IMR-90 (cell line): ENCODE data around the gene RANBP10. TPM values are rescaled to one million over a fixed set of nuclear protein-coding genes. Genes with fewer than 3 reads are reported as not detected.

Experiments used
- microRNA-seq, 2 experiments: library from miRNA; stranded (forward) in 1 of 2; unstranded in 1 of 2; fragments of 10-50 nt in 1 of 2; fragments of <30 nt in 1 of 2; gene quantifications in 1 of 2; microRNA quantifications in 1 of 2; one replicate each; pipeline versions ENCODE3 to v1.1.0; 2013 to 2020; ENCODE audit not compliant: insufficient read depth in 1 of 2, insufficient read length in 1 of 2, unreplicated experiment in 1 of 2
- polyA plus RNA-seq, 3 experiments: library from polyadenylated mRNA; depleted of rRNA; stranded (reverse); fragments of >200 nt; gene quantifications; 2 replicates each; pipeline ENCODE4 v1.2.3, GENCODE V29; 2012; ENCODE audit warnings: low replicate concordance in 1 of 3
- small RNA-seq, 5 experiments: library from RNA; depleted of rRNA; stranded (forward); fragments of <200 nt; gene quantifications; one replicate each; pipeline ENCODE3, GENCODE V24; 2012
- total RNA-seq: library from RNA; depleted of rRNA; stranded (reverse); fragments of >200 nt; gene quantifications from 2 replicates; pipeline ENCODE4 v1.2.3, GENCODE V29; 2012; rRNA removed

RANBP10 gene
- total and polyA plus RNA-seq, 2 of the 4 experiments (the other 2 are of a cell fraction), result 2.7 to 12.1 TPM

Small RNAs within 50 kb of the gene (microRNA-seq; reads per million reads assigned to microRNA genes)
- gene AC040162.2 (ENCODE audit: insufficient read depth, insufficient read length), result not detected

Small RNAs within 50 kb of the gene (small RNA-seq; reads per million reads assigned to genes)
- gene AC040162.2, result 0 reads per million in 5 experiments

Other genes starting within 250 kb of the RANBP10 start
- gene CTCF, start 244.0 kb downstream of the RANBP10 start, total RNA-seq, result 22.8 and 26.4 TPM in 2 replicates
- 16.1 and 16.7 TPM in 2 replicates for gene CTCF, start 244.0 kb downstream of the RANBP10 start, polyA plus RNA-seq (2012; rRNA removed)
- 0.18 and 0.28 TPM in 2 replicates for gene CARMIL2, start 161.4 kb downstream of the RANBP10 start, total RNA-seq
- 0.77 and 0.97 TPM in 2 replicates for gene CARMIL2, start 161.4 kb downstream of the RANBP10 start, polyA plus RNA-seq (2012; rRNA removed)
- gene ACD, start 146.3 kb downstream of the RANBP10 start, total RNA-seq, result 12.8 and 15.6 TPM in 2 replicates
- 31.1 and 38.9 TPM in 2 replicates for gene ACD, start 146.3 kb downstream of the RANBP10 start, polyA plus RNA-seq (2012; rRNA removed)
- 0.28 and 0.36 TPM in 2 replicates for gene PARD6A, start 145.6 kb downstream of the RANBP10 start, total RNA-seq
- gene PARD6A, start 145.6 kb downstream of the RANBP10 start, polyA plus RNA-seq (2012; rRNA removed), result 0.55 and 0.65 TPM in 2 replicates
- gene ENKD1, start 139.8 kb downstream of the RANBP10 start, total RNA-seq, result 2.9 and 3.1 TPM in 2 replicates
- gene ENKD1, start 139.8 kb downstream of the RANBP10 start, polyA plus RNA-seq (2012; rRNA removed), result 6.3 and 7.8 TPM in 2 replicates
- 0.28 and 0.54 TPM in 2 replicates for gene C16orf86, start 139.7 kb downstream of the RANBP10 start, total RNA-seq
- gene C16orf86, start 139.7 kb downstream of the RANBP10 start, polyA plus RNA-seq (2012; rRNA removed), result 0.63 and 0.70 TPM in 2 replicates
- 15.8 and 18.1 TPM in 2 replicates for gene GFOD2, start 87.2 kb downstream of the RANBP10 start, total RNA-seq
- 12.3 and 13.3 TPM in 2 replicates for gene GFOD2, start 87.2 kb downstream of the RANBP10 start, polyA plus RNA-seq (2012; rRNA removed)
- 0.56 and 0.72 TPM in 2 replicates for gene TSNAXIP1, start 329 bp upstream of the RANBP10 start, total RNA-seq
- 1.4 and 1.6 TPM in 2 replicates for gene TSNAXIP1, start 329 bp upstream of the RANBP10 start, polyA plus RNA-seq (2012; rRNA removed)
- 13.3 and 13.9 TPM in 2 replicates for gene THAP11, start 35.8 kb upstream of the RANBP10 start, total RNA-seq
- 14.5 and 16.7 TPM in 2 replicates for gene THAP11, start 35.8 kb upstream of the RANBP10 start, polyA plus RNA-seq (2012; rRNA removed)
- gene NUTF2, start 40.4 kb upstream of the RANBP10 start, total RNA-seq, result 42.7 and 55.0 TPM in 2 replicates
- gene NUTF2, start 40.4 kb upstream of the RANBP10 start, polyA plus RNA-seq (2012; rRNA removed), result 361 and 399 TPM in 2 replicates
- gene CENPT, start 41.1 kb upstream of the RANBP10 start, total RNA-seq, result 33.3 TPM in 2 replicates
- gene CENPT, start 41.1 kb upstream of the RANBP10 start, polyA plus RNA-seq (2012; rRNA removed), result 83.1 and 86.4 TPM in 2 replicates
- gene EDC4, start 66.5 kb upstream of the RANBP10 start, total RNA-seq, result 33.2 and 34.2 TPM in 2 replicates
- 64.0 and 66.1 TPM in 2 replicates for gene EDC4, start 66.5 kb upstream of the RANBP10 start, polyA plus RNA-seq (2012; rRNA removed)
- gene NRN1L, start 78.3 kb upstream of the RANBP10 start, total RNA-seq, result not detected in 2 replicates
- gene NRN1L, start 78.3 kb upstream of the RANBP10 start, polyA plus RNA-seq (2012; rRNA removed), result 0.27 and 0.32 TPM in 2 replicates
- gene PSKH1, start 86.7 kb upstream of the RANBP10 start, total RNA-seq, result 10.3 and 11.5 TPM in 2 replicates
- gene PSKH1, start 86.7 kb upstream of the RANBP10 start, polyA plus RNA-seq (2012; rRNA removed), result 26.5 and 26.7 TPM in 2 replicates
- 0.18 and 0.28 TPM in 2 replicates for gene CTRL, start 125.3 kb upstream of the RANBP10 start, total RNA-seq
- 0.89 and 1.1 TPM in 2 replicates for gene CTRL, start 125.3 kb upstream of the RANBP10 start, polyA plus RNA-seq (2012; rRNA removed)
- 25.6 and 28.7 TPM in 2 replicates for gene PSMB10, start 130.3 kb upstream of the RANBP10 start, total RNA-seq
- gene PSMB10, start 130.3 kb upstream of the RANBP10 start, polyA plus RNA-seq (2012; rRNA removed), result 36.7 and 50.5 TPM in 2 replicates
- 1.4 and 1.7 TPM in 2 replicates for gene LCAT, start 137.6 kb upstream of the RANBP10 start, total RNA-seq
- gene LCAT, start 137.6 kb upstream of the RANBP10 start, polyA plus RNA-seq (2012; rRNA removed), result 18.8 and 22.5 TPM in 2 replicates
- gene SLC12A4, start 162.1 kb upstream of the RANBP10 start, total RNA-seq, result 36.4 and 36.6 TPM in 2 replicates
- 114 and 132 TPM in 2 replicates for gene SLC12A4, start 162.1 kb upstream of the RANBP10 start, polyA plus RNA-seq (2012; rRNA removed)
- gene DPEP3, start 173.9 kb upstream of the RANBP10 start, total RNA-seq, result not detected in 2 replicates
- gene DPEP3, start 173.9 kb upstream of the RANBP10 start, polyA plus RNA-seq (2012; rRNA removed), result not detected in 2 replicates
- gene DPEP2, start 192.9 kb upstream of the RANBP10 start, total RNA-seq, result not detected in 2 replicates
- not detected in 2 replicates for gene DPEP2, start 192.9 kb upstream of the RANBP10 start, polyA plus RNA-seq (2012; rRNA removed)
- gene DPEP2NB, start 209.4 kb upstream of the RANBP10 start, total RNA-seq, result not detected in 2 replicates
- gene DPEP2NB, start 209.4 kb upstream of the RANBP10 start, polyA plus RNA-seq (2012; rRNA removed), result not detected in 2 replicates
- gene DDX28, start 216.7 kb upstream of the RANBP10 start, total RNA-seq, result 8.9 and 10.0 TPM in 2 replicates
- 9.0 and 9.2 TPM in 2 replicates for gene DDX28, start 216.7 kb upstream of the RANBP10 start, polyA plus RNA-seq (2012; rRNA removed)
- 28.1 and 30.5 TPM in 2 replicates for gene DUS2, start 216.7 kb upstream of the RANBP10 start, total RNA-seq
- 15.8 TPM in 2 replicates for gene DUS2, start 216.7 kb upstream of the RANBP10 start, polyA plus RNA-seq (2012; rRNA removed)